HG03442 (cell line): ENCODE data around the gene REELD1.

Experiments
- ATAC-seq: cut with Tn5 transposase; IDR thresholded peaks from one replicate; pipeline ENCODE4 v1.9.1; 2021; ENCODE audit warnings: mild to moderate bottlenecking, moderate library complexity; ENCODE audit not compliant: unreplicated experiment

The REELD1 gene

DNA sequence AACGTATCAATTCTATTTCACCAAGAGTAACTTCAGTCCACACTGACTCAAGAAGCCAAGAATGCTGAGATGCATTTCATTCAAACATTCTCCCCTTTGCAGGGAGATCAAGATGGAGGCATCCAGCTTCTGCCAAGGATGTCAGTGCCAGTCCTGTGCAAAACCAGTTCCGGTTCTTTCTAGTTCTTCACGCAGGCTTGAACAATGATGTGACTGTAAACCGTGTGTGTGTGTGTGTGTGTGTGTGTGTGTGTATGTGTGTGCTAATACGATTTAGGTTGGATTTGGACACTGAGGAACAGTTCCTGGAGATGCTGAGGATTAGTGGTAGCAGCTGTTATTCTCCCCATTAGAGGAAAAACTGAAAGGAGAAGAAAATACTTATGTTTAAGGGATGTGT, at the start of gene REELD1:
Gene REELD1 (plus strand): TSS at position 301 of the 400 bp plus-strand sequence. CDS start 2,415 bp downstream, outside the sequence.
- ATAC-seq = no peak

DNA sequence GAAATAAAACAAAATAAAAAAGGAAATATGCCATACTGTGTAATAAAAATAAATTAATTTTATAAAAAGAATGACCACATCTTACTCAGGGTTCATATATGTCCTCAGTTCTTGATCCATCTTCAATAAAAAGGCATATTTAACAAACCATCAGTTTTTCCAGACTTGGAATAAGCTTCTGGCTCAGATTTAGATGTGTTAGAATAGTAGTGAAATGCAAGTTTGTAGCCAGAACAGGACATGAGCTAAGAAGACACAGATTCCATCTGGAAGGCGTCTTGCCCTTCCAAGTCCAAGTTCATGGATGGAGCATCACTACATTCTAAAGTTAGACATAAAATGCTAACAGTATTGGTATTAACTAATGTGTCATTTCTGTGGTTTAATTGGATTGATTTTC, 49.1 kb upstream of the REELD1 start:
- no peak for ATAC-seq

GRCh38 chr4:146165840-146166239, 48.5 kb upstream of the REELD1 start:
- ATAC-seq = no peak

DNA sequence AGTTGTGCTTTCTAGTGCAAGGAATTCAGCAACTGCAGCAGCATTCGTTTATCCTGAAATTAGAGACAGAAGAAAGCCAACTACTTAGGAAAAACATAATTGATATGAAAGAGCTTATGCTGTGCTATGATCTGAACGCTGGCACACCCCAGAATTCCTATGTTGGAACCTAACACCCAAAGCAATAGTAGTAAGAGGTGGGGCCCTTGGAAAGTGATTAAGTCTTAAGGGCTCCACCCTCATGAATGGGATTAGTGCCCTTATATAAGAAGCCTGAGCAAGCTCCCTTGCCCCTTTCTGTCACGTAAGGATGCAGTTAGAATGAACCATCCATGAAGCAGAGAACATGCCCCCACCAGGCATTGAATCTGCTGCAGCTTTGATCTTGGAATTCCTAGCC, 44.2 kb upstream of the REELD1 start:
- ATAC-seq = no peak

DNA sequence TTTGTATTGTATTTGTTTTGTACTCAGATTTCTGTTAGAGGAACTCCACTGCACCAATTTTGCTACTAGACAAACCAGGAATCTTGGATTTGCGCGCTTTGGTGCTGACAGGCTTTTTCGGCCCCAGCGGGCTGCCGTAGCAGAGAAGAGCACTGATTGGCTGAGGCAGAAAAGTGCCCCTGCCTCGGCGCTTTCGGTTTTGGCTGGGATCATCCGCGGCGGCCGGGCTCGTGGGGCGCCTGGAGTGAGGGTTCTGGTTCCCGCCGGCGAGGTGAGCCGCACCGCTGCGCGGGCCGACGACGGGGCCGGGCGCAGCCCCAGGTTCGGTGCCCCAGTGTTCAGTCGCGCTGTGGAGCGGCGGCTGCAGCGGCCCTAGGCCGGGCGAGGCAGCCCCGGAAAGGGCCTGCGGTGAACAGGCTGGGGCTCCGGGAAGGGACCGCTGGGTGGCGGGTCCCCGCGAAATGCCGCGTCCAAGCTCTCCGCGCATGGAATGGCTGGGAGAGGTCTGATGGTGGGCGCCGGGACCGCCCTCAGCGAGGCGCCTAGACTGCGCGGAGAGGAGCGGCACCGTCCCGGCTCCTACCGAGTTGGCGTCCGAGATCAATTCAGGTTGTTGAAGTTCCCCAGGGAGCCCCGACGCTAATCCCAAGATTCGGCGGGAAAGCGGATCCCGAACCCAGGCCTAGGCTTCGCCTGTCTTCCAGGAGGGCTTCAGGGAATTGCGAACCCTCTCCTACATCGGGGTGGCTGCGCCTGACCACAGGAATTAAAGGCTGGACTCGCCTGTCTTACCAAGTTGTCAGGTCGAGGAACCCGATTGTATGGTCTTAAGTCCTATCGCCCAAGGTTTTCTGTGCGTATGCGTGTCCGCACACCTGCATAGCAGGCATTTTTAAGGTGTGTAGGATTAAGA, 38.5 kb upstream of the REELD1 start, which contains the start of gene LSM6:
Gene LSM6 (plus strand): TSS at position 178 of the 913 bp plus-strand sequence. CDS start 7,204 bp downstream, outside the sequence.
- ATAC-seq = peak; percentile 92

GRCh38 chr4:146176891-146177290, 37.4 kb upstream of the REELD1 start:
- ATAC-seq = no peak

GRCh38 chr4:146178126-146178525, 36.2 kb upstream of the REELD1 start:
- no peak for ATAC-seq

DNA sequence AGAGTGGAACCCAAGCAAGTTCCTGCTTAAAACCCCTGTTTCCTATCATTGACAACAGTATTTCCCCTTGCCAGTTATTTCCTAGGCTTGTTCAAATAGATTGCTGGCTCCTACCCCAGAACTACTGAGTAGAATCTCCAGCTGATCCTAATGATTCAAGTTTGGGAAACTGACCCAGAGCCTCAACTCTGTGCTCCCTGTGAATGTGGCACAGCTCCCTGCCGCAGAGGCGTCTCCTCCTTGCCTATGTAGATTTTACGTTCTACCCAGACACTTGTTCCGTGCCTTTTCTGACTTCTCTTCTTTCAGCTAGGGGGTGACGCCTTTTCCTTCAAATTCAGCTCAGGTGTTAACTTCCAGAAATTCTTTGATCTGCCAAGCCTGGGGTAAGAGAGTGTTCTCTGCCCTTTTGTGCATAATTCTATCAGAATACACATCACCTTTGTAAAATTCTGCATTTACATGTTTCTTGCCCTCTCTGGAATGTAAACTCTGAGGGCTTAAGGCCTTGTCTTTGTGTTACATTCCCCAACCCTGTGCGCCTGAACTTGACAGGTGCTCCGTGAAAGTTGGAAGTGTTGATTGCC, 34.5 kb upstream of the REELD1 start:
- no peak for ATAC-seq

- ATAC-seq = no peak
Observed at GRCh38 chr4:146182443-146182842, 31.9 kb upstream of the REELD1 start.

GRCh38 chr4:146183209-146183608, 31.1 kb upstream of the REELD1 start:
- no peak for ATAC-seq

DNA sequence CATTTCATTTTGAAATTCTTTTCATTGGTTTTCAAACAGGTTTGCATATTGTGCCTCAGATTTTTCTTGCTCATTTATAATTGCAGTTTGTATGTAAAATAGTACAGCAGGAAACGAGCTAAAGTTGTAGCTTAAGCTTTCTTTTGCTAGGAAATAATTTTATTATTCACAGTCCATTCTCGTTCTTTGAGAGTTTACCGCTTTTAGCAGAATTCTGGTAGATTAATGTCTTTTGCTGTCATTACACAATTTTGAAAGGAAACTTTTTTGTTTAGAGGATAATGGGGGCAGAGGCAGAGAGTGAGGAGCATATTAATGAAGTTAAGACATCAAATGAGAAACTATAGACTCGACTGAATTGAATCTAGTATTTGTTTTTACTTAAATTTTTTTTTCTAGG, 28.3 kb upstream of the REELD1 start:
- ATAC-seq = no peak

DNA sequence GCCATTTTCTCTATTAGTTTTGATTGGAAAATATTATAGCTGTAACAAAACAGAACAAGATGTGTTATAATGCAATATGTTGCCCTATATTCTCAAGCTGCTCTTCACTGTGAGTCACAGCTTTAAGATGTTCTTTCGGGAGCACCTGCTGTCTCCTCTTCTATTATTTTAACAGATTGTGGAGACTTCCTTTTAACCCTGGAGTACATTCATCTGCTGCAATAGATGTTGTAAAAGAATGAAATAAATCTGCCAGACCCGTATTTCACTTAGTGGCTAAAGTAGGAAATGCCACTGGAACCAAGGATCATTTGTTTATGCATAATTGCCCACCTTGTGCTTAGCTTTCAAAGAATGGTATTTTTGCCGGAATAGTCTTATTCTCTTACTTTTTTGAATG, 27.7 kb upstream of the REELD1 start:
- no peak for ATAC-seq

DNA sequence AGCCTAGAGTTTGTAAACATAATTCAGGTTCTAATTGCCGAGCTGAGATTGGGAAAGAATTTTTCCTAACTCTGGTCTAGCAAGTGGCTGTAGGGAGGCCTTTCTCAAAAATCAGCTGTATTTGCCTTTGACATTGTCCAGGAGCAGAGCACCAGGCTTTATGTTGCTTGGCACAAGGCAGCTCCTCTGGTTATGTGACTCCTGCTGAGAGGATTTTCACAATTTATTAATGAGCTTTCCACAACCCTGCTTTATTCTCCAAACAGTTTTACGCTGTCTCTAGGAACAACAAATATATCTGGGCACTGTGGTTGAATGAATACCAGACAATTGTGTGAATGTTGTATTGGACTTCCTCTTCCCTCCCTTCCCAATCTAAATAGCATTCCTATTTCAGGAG, 23.9 kb upstream of the REELD1 start:
- ATAC-seq = no peak

DNA sequence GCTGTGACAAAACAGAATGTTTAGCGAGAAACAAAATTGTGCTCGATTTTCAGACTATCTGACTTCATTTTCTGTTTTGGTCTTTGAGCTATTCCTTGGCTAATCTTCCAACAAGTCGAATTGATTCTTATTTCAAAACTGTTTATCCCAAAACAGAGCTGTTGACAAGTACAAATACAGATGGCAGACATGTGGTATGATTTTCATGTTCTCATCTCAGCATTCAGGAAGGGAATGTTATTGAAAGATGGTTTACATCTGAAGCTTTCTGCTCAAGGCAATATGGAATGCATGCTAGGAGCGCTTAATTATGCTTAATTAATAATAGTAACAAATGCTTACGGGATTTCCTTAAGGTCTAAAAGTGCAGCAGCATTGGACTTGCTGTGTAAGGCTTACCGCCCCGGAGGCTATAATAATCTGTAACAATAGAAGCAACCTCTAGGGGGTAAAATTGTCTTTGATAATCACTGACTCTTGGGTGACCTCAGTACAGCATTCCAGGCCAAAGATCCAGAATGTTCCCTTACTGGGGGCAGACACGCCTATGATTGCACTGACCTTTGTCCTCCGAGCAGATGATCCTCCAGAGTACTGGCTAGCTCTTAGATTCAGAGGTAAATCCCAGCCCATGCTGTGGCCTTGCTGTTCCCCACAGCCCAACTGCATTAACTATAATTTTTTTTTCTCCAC, 22.4 kb upstream of the REELD1 start:
- no peak for ATAC-seq

GRCh38 chr4:146193628-146194027, 20.7 kb upstream of the REELD1 start:
- ATAC-seq = no peak

DNA sequence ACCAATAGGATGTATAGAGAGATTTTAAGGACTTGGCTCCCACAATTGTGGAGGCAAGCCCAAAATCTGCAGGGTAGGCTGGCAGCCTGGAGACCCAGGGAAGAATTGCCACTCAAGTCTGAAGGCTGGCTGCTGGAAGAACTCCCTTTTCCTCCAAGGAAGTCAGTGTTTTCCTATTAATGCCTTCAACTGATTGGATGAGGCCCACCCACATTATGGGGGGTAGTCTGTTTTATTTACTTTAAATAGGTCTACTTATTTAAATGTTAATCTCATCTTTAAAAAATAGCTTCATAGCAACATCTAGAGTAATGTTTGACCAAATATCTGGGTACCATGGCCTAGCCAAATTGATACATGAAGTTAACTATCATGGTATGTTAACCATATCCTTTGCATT, 20.1 kb upstream of the REELD1 start:
- ATAC-seq = no peak

- ATAC-seq = no peak
Observed at GRCh38 chr4:146202665-146203064, 11.7 kb upstream of the REELD1 start.

GRCh38 chr4:146207410-146207809, 6.9 kb upstream of the REELD1 start:
- ATAC-seq = no peak

DNA sequence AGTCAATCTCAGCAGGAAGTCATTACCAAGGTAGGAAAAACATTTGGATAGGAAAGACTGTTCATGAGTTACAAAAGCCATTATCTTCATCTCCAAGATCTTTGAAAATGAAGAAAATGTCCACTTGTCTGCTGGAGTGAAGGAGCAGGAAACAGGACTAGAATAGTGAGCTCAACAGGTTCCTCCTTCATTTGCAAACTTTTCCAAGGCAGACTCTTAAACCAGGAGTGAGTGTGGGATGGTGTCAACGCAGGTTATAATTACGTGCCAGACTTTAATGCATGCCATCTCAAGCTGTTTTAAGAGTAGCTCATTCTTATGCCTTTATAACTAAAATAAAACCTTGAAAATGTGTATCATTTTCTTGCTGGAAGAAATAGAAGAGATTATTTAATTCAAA, 3.4 kb upstream of the REELD1 start:
- no peak for ATAC-seq

DNA sequence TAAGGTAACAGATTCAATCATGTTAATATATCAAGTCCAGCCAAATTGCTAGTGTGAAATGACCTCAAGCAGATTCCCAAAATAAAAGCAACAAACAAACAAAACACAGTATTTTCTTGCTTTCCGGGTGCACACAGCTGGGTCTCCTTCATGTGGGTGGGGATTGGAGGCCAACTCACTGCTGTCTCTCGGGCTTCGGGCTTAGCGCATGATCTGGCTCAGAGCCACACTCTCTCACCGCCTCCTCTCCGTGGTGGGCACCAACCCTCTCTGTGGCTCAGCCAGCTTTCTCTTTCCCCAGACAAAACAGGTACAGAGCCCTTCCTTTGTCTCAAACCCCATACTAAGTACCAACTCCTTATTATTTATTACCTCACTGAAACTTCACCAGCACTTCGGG, 2.9 kb upstream of the REELD1 start:
- ATAC-seq = no peak

- ATAC-seq = no peak
Observed at GRCh38 chr4:146212781-146213180, 1.6 kb upstream of the REELD1 start.

DNA sequence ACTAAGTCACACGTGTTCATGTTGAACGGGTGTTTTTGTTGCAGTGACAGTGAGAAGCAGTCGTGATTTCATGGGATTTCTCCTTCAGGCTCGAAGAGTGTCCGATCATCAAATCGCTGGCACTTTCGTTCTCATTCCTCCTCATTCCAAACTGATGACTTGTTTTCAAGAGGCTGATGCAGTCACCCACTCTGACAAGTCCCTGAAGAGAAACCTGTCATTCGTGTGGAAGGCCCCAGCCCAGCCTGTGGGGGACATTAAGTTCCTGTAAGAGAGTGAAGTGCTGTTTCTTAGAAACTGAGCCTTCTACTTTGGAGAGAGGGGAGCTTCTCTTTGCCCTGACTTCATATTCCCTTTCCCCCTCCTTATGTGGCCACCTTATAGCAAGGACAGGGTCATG, 8.0 kb downstream of the REELD1 start:
- ATAC-seq = no peak
